ENCODE results near the gene TOGARAM1.

GRCh38 chr14:44928793-44929192, 33.2 kb upstream of the TOGARAM1 start:
- TF ChIP-seq SUZ12 (IDR thresholded peaks at IDR 0.05; ENCODE audit: extremely low read depth, insufficient read depth, insufficient read length) (no peak), YY1 (IDR thresholded peaks at IDR 0.05; ENCODE audit: insufficient read depth, insufficient read length) (no peak), ZNF274 (IDR thresholded peaks at IDR 0.05; ENCODE audit: low read depth, low read length) (no peak)
